Measurements from ENCODE around the gene TUBB2B.

DNA sequence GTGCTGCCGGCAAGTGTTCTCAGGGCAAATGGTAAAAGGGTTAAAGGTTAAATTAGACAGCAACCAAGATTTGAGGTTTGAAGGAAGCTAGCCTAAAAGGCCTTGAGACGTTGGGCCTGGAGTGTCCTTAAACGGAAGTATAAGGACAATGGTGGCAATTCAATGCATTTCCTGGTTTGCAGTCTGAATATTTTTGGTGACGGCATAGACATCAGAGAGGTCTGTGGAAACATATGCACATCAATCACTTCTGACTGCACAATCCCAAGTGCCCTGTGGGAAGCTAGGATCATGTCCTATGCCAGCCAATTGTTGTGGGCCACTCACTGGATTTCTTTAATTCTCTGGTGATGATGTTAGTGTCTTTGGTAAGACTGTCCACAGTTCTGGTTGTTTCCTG is 44.4 kb downstream of the TUBB2B start:
- TF ChIP-seq POLR2A (IDR thresholded peaks at IDR 0.05) (no peak), POLR2AphosphoS5 (IDR thresholded peaks at IDR 0.05) (no peak)
- TF ChIP-seq, protein P1, sequence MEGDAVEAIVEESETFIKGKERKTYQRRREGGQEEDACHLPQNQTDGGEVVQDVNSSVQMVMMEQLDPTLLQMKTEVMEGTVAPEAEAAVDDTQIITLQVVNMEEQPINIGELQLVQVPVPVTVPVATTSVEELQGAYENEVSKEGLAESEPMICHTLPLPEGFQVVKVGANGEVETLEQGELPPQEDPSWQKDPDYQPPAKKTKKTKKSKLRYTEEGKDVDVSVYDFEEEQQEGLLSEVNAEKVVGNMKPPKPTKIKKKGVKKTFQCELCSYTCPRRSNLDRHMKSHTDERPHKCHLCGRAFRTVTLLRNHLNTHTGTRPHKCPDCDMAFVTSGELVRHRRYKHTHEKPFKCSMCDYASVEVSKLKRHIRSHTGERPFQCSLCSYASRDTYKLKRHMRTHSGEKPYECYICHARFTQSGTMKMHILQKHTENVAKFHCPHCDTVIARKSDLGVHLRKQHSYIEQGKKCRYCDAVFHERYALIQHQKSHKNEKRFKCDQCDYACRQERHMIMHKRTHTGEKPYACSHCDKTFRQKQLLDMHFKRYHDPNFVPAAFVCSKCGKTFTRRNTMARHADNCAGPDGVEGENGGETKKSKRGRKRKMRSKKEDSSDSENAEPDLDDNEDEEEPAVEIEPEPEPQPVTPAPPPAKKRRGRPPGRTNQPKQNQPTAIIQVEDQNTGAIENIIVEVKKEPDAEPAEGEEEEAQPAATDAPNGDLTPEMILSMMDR (IDR thresholded peaks at IDR 0.05), result no peak

Measured in sigmoid colon (tissue), 4 donors.